NCI-H1694 (cell line): ENCODE data around the gene LYPD6B.

ENCODE experiments used
- DNase-seq: peaks from one replicate; lab custom pipeline; 2025; lab: John Stamatoyannopoulos, UW

LYPD6B gene

DNA sequence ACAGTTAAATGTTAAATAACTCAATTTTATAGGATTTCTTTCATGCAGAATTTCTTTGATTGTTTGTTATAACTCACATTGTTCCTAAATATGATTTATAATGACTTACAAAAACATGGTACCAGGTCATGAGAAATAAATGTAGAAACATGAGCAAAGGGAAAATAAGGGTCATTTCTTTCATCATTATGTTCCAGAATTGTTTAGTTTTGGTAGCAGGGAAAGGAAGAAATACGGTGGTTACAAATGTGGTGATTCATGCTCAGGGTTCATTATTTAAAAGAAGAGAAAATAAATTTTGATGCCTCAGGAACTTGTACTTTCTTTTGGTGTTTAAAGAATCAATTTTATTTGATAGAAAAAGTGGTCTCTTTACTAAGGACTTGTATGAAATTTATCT lies 4.4 kb downstream of the LYPD6B start:
- DNase-seq = no peak

DNA sequence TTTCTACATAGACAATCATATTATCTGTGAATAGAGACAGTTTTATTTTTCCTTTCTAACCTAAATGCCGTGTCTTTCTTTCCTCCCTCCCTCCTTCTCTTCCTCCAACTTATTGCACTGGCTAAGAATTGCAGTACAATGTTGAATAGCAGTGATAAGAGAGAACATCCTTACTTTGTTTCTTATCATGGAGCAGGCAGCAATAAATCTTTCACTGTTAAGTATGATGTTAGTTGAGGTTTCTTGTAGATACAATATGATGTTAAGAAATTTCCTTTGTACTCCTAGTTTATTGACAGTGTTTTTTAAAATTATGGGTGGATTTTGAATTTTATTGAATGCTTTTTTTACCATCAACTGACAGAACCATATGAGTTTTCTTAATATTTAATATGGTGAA lies 6.0 kb downstream of the LYPD6B start:
- DNase-seq = no peak

DNA sequence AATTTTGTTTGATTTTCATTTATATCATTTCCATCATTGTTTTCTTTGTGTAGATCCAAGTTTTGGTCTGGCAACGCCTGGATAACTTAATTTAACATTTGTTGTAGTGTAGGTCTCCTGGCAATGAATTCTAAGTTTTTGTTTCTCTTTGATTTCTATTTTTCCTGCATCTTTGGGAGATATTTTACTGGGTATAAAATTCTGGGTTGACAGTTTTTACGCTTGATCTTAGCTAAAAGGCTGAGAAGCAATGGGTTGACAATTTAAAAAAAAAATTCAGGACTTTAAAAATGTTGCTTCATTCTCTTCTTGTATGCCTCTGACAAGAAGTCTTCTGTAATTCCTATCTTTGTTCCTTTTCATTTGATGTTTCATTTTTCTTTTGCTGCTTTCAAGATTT lies 8.6 kb downstream of the LYPD6B start:
- DNase-seq = no peak

DNA sequence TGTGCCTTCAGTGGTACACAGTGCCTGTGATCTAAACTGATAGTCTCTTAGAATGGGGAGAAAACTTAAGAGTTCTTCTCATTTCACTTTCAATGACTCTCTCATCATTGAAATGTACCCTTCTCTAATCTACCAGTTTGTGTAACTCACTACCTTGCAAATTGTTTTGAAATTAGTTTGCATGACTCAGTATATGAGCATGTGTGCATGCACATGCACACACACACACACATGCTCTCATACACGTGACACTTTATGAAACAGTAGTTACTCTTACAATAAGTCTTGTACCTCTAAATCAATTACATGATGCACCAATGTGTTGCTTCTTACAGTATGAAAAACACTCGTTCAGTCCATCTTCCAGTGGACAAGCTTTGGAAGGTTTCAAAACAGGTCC lies 10.6 kb downstream of the LYPD6B start:
- no peak for DNase-seq

DNA sequence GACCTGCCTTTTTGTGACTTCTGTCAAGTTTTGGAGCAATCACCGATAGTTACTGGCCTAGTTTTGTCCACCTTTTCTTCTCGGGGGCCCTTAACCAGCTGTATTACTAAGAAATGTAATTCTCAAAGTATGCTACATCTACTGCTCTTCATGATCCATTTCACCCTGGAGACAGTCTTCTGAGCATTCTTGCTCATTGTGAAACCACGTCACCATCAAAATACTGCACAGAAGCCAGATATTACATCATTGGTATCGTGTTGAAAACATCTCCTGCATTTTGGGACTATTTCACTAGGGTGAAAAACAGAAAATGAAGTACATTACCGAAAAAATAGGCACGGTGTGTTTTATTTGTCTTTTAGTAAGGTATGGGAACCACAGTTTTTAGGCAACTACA lies 11.7 kb downstream of the LYPD6B start:
- DNase-seq = no peak

DNA sequence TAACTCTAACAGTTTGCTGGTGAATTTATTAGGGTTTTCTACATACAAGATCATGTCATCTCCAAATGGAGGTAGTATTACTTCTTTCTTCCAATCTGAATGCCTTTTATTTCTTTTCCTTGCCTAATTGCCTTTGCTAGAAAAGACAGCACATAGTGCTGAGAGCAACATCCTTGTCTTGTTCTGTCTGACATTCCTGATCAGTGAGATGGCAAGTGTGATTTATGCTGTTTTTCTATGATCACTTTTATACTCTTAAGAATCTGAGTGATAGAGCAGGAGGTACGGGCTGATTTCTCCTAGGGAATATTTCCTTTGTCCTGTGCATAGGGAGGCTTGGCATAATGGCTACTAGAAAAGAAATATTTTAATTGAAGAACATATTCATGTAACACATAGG lies 17.3 kb downstream of the LYPD6B start:
- no peak for DNase-seq

DNA sequence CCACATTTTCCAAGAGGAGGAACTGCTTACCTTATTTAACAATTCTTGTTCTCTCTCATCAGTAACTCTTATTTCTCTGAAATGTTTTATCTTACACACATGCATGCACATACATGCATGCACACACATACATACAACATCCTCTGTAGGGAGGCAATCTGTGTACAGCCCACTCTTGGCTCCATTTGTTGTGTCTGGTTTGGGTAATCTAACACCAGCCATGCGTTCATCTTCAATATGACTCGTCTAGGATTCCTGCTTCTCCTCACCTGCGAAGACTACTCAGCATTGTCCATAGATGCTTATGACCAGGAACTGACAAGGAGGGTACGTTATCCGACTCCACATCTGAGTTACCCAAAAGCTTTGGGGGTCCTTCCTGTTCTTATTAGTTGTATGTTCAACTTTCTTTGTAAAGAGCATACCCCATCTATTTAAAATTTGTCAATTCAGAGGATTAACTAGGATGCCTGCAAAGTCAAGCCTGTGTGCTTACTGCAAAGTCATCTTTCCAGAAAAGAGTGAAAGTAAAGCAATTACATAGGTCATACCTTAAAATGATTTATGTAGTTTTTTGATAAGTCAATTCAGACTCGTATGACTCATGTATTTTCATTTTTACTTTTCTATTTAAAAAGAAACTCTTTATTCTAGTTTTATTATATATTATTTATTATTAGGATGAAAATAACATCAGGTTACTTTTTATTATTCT lies 18.2 kb downstream of the LYPD6B start:
- no peak for DNase-seq

DNA sequence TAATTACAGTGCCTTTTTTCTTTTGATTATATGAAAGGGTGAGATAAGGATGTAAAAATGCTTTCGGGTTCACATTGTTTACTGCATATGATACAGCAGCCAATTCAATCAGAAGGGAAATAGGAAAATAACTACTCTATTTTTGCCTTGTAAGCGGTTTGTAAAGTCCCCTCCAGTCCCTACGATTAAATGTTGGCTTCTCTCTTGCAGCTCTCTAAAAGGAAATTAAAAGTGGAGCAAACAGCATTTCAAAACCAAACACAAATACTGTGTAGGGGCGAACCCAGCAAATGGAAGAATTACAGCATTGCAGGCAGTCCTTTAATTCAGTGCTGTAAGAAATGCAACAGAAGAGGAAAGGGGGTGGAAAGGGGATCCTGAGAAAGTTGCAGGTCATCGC lies 18.9 kb downstream of the LYPD6B start:
- DNase-seq = no peak

DNA sequence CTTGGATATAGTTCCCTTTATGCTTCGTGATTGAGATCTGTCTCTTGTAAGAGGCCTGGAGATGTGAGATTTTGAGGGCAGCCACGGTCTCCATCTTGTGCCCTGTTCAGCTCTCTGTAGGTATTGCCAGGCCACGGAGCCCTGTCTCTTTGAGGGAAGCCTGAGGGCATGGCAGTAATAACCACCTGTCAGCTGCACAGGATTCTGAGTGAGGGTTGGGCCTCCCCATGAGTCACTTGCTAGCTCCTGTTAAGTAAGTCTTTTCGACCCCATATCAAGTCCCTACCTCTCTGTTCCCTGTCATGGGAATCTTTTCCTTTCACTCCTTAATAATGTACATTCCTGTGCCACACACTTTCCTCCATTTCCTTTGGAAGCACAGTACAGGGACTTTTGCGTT lies 20.4 kb downstream of the LYPD6B start:
- DNase-seq = no peak

DNA sequence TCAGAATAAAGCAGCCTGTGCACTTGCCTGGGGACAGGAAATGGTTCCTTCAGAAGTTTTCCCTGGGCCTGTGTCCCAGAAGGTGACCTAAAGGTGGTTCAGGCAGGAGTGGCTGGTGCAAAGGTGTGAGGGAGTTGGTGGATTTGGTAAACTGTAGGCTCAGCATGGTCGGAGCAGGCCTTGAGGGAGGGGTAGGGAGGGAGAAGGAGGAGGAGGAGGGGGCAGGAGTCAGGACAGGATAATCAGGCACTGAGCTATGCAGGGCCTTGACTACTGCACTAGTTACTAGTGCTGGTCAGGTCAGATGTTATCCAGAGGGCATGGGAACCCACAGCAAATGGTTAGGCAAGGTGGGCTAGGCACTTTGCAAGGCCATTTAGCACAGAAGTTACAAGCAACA lies 21.3 kb downstream of the LYPD6B start:
- DNase-seq = no peak

DNA sequence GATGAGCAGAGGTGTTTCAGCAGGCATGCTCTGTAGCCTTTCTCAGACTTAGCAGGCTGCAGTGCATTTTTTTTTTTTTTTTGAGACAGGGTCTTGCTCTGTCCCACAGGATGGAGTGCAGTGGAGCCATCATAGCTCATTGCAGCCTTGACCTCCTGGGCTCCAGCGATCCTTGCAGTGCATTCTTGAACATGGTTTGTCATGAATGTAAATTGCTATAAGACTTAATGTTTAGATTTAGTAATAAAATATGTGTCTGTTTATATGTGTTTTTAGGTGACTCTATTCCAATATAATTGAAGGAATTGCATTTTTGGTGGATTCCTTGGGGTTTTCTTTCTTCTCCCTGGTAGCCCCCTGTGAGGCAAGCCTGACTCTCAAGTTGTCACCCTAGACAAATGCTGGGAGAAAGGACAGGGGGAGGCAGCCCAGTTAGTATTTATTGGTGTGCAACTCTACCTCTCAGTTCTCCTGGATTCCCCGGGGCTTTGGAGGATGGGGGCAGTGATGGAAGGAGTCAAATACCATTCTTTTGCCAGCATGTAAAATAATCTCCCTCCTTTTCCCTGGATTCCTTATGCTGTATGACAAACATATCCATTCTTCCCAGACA lies 22.7 kb downstream of the LYPD6B start:
- no peak for DNase-seq

DNA sequence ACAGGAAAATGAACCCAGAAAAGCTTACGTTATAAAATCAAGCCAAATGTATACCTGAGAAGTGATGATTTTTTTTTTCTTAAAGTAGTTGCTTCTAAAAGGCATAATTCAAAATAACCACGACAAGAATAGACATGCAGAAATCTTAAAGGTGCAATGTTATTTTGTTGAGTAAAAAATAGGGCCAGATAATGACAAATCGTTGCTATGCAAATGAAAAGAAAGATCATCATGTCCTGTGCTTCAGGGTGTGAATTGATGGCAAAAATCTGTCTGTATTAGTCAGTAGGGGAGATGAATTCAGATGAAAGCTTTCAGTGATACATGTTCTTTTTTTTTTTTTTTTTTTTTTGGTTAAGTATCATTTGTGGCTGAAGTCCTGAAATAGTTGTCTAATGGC lies 24.0 kb downstream of the LYPD6B start:
- no peak for DNase-seq

DNA sequence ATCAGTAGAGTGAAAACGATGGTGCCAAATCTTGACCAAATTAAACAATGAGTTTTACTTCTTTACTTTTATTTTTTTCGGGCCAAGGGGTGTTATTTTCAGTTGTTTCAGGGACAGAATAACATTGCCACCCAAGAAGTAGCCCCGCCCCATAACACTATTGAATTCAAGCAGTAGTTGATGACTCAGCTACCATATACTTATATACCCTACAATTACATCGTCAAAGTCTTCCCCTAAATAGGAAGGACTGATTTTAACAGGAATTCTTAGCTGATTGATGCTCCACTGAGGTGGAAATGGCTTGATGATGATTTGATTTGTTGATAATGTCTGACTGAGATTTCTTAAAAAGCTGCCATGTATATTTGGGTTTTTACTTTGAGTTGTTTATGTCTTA lies 24.7 kb downstream of the LYPD6B start:
- no peak for DNase-seq

DNA sequence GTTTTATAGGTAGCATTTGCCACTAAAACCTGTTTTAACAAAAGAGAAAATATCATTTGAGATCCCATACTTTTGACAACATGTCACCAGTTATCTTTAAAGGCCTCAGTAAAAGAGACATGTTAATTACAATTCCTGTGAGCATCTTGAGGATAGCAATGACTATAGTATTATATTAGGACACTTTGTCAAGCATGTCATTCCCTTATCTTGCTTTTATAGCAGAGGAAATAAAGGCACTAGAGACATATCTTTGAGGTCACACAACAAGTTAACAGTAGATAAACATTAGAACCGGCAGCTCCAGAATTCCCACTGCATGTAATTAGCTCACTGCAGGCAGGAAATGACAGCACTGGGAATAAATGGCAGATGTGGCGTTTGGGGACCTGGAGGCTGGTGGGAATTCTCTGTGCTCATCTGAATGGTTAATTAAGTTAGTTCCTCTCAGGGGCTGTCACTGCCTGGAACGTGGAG lies 25.9 kb downstream of the LYPD6B start:
- DNase-seq = no peak

DNA sequence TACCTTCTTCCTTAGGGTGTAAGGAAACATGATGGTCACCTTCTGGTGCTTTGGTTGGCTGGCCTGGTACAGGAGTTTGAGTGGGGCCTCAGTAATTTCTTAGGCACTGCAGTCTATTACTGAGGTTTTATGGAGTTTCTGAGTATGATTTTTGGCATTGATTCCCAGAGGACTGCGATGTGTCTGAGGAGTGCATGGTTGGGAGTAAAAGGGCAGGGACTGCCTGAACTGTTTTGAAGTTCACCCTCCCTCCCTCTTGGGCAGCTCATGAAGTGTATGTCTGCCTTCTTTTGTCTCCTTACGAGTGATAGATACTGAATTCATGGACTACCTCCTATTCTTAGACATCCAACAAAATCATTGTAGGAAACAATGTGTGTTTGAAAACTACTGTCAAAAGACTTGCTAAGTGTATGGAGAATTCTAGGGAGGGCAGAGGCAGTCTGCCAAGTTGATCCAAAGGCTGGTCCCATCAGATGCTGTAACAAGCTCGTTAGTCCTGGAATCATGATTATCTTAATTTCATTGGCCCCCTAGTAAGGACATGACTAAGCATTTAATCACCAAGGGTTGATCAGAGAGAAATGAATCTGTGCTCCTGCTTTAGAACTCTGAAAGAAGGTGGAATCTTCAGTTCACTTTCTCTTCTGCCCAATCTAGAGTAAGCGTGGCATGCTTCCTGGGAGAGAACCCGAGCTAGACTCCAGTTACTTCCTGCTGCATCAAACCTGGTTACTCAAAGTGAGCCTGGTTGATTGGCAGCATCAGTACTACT lies 26.5 kb downstream of the LYPD6B start:
- DNase-seq = no peak

DNA sequence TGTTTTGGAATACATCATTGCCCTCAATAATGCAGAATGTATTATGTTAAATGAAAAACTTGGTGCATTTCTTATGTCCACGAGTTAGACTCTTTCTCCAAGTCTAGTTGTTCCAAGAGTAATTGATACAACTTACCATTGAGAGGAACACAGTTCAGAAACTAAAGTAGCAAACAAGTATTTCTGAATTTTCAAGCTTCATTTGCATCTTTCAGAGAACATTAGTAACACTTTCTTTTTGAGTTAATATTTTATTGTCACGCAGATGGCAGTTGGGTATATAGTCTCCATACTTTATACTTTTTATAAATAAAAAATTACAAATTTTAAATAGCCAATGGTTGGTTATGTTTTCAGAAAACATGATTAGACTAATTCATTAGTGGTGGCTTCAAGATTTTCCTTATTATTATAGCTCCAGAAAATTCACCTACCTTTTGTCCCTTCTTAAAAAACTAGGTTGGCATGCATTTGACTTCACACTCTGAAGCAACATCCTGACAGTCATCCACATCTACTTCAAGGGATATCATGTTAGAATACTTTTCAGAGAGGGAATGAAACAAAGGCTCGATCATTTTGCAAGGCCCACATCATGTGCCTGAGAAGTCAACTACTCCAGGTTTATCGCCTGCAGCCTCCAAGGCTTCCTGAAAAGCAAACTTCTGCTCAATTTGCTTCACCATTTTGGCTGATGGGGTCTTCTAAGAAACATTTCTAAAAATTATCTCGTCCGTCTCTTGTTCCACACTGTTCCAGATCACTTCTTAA lies 29.9 kb downstream of the LYPD6B start:
- no peak for DNase-seq

DNA sequence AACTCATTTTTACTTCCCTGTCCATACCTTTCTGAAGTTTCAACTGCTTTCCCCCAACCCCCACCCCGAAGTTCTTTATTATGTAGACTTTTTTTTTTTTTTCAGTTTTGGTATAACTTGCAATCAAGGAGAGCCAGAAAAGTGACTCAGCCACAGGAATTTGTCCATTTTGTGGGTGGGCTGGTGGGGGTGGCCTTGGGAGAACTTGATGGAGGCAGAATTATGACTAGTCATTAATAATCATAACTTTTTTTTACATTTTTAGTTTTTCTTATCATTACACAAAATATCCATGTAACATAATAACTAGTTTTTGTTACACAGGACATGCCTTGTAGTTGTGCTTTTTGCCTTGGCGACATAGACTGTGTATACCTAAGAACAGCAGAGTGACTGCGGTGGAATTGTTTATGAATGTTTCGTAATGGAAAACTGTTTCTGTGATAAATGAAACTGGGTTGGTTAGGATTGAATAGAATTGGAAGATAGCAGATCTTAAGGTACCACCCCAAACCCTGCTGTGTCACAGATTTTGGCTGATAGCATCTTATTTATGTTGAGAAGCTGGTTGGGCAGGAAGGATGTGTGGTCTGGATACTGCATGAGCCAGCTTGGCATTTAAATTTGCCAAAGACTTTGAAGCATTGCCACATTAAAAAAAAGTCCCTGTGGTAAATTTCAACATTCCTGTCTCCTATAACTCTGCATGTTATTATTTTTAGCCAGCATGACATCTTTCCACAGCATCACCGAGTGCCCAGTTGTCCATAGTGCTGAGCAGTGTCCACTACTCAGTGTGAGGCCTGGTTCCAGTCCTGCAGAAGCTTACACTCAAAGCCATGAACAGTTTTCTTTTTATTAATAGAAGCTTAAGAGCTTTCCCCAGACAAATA lies 30.7 kb downstream of the LYPD6B start:
- DNase-seq = no peak

DNA sequence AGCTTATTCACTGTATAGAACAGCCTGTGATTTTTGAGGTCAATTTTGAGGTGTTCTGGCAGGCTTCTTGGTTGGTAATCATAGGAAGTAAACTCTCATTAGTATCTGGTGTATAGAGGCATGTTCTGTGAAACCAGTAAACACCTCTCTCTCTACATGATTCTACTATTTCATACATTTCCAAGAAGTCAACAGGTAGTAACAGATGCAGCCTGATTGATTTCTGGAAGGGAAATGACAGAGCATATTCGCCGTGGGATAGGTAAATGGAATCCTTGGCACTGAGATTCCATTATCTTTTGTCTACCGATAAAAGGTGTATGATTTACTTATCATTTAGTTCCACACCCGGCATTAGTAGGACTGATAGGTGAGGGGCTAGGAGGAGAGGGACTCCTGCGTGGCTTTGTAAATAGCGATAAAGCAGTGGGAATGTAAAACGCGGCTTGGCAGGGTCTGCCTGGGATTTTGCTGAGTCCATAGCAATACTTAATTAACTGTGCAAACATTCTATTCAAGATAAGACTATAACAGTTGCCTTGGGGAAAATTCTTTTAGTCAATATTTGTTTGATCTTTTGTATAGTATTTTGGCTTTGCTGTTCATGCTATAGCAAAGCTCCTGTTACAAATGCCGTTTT lies 32.3 kb downstream of the LYPD6B start:
- DNase-seq = no peak

DNA sequence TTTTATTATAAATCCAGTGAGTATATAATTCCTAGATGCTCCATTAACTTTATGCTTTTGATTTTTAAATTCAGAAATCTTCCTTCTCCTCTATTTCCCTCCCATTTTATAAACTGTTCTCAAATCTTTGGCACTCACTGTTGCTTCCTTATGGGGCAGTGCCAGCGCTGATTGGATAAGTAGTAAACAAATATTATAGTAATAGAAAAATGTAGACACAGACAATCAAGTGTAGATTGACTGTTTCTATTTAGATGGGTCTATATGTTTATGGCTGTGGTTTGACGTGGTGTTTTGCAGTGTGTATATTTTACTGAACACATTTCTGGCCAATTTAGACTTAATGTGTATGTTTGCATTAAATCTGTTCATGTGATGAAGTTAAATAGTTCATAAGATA lies 36.6 kb downstream of the LYPD6B start:
- DNase-seq = no peak

DNA sequence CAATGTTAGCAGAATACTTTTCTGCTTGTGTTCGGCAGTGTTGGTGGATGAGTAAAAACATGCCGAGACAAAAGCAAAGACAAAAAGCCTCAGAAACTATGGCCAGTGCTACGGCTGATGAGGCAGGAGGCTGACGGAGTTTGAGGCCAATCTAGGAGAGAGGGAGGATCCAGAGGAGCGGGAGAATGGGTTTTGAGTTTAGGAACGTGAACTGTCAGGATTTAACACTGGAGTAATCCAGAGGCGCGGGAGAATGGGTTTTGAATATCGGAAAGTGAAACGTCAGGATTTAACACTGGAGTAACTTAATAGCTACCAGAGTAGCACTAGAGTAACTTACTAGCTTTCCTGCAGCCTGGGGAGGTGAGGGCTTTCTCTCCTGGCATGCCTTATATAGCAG lies 37.4 kb downstream of the LYPD6B start:
- no peak for DNase-seq

DNA sequence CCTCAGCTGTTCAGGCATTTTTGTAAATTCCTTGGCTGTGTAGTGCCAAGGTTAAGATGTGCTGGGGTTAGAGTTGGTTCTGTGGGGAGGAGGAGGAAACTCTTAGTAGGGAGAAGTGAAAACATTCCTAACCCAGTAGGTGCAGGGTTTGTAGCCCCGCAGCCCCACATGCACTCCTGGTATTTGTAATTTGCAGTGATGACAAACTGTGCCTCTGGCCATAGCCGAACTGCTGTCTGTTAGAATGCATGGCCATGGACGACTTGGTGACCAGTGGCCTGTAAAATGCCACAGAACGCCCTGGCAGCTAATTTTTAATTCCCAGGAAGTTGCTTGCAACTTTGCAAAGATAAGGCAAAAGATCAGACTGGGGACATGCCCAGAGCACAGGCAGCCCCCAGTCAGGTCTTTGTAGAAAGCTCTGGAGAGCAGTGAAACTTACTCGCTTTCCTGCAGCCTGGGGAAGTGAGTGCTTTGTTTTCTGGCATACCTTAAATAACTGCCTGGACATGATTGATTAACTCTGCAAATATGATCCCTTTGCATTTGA lies 38.4 kb downstream of the LYPD6B start:
- DNase-seq = no peak
